K562 (cell line): ENCODE measurements around the gene FAM200B. TPM values are rescaled to one million over a fixed set of nuclear protein-coding genes. Genes with fewer than 3 reads are reported as not detected.

Experiments
- CTCFL ChIP-seq: IDR thresholded peaks from 2 replicates; pipeline ENCODE4 v1.6.1; 2011; ENCODE audit warnings: borderline replicate concordance, low read depth, mild to moderate bottlenecking, moderate library complexity, low read length; ENCODE audit not compliant: insufficient read depth, poor library complexity, severe bottlenecking
- DACH1 ChIP-seq: fragments of 450-650 bp; IDR thresholded peaks from 2 replicates; pipeline ENCODE4 v1.6.1; 2018; ENCODE audit not compliant: partially characterized antibody
- FOXP4 ChIP-seq: sonication (generic); formaldehyde crosslinking; IDR thresholded peaks from 2 replicates; pipeline ENCODE4 v1.8.0; 2022; ENCODE audit warnings: mild to moderate bottlenecking, missing genetic modification reagents, borderline replicate concordance
- MED1 ChIP-seq: sonication (generic); formaldehyde crosslinking; IDR thresholded peaks from 2 replicates; pipeline ENCODE4 v1.8.1; 2023; ENCODE audit warnings: missing genetic modification reagents, borderline replicate concordance
- POLR2AphosphoS5 ChIP-seq: IDR thresholded peaks from 2 replicates; pipeline ENCODE4 v1.6.1; 2011; ENCODE audit warnings: mild to moderate bottlenecking, low read depth, low read length, moderate library complexity; ENCODE audit not compliant: control insufficient read depth, insufficient read depth
- POLR3G ChIP-seq: IDR thresholded peaks from 2 replicates; pipeline ENCODE4 v1.6.1; 2011; ENCODE audit not compliant: insufficient read length, insufficient replicate concordance; ENCODE audit errors: extremely low read depth
- SNRNP70 ChIP-seq: fragments of 200-400 bp; formaldehyde crosslinking; optimal IDR thresholded peaks from 2 replicates; pipeline ENCODE3; 2017; ENCODE audit warnings: low read depth, low read length
- TBL1XR1 ChIP-seq, 2 experiments: IDR thresholded peaks; 2 replicates each; pipeline ENCODE4 v1.6.1; 2012; ENCODE audit warnings: improper control_type of control experiment in 2 of 2, low read length in 2 of 2, mild to moderate bottlenecking in 1 of 2
- ZBTB7A ChIP-seq: IDR thresholded peaks from 2 replicates; pipeline ENCODE4 v1.6.1; 2011; ENCODE audit warnings: low read depth, mild to moderate bottlenecking, low read length, moderate library complexity, borderline replicate concordance; ENCODE audit not compliant: control insufficient read depth
- ZNF143 ChIP-seq: sonication (generic); formaldehyde crosslinking; IDR thresholded peaks from 2 replicates; pipeline ENCODE4 v1.9.0; 2022; ENCODE audit warnings: mild to moderate bottlenecking, missing genetic modification reagents
- ZNF592 ChIP-seq: fragments of 450-650 bp; IDR thresholded peaks from 2 replicates; pipeline ENCODE4 v1.6.1; 2017; ENCODE audit warnings: antibody characterized with exemption, mild to moderate bottlenecking
- polyA plus RNA-seq, 8 experiments: library from polyadenylated mRNA; depleted of rRNA in 4 of 8; stranded (reverse) in 5 of 8; unstranded in 3 of 8; fragments of >200 nt; fragmentation: Nextera tagmentation in 2 of 8; fragmentation: Illumina TruSeq in 1 of 8; extraction: Ambion mirVana in 2 of 8; extraction: Trizol in 1 of 8; gene quantifications; 2 replicates each; pipeline versions ENCODE4 v1.2.1 to v1.2.3, GENCODE V29; 2011 to 2014; ENCODE audit warnings: inconsistent platforms in 1 of 8, missing spikeins in 1 of 8
- total RNA-seq, 7 experiments: library from RNA; depleted of rRNA in 6 of 7; stranded (reverse); fragments of >200 nt in 6 of 7; fragmentation: Illumina TruSeq in 2 of 7; extraction: Trizol in 2 of 7; gene quantifications; 2 replicates each; pipeline versions ENCODE4 v1.2.1 to v1.2.3, GENCODE V29; 2011 to 2021; ENCODE audit warnings: low replicate concordance in 1 of 7

The FAM200B gene
- total and polyA plus RNA-seq, 9 of the 15 experiments (the other 6 are each of a cell fraction or from before 2014, with no cell fraction given): 17.4 to 48.0 (median 25.5) TPM

GRCh38 chr4:15667006-15667405 lies 14.6 kb upstream of the FAM200B start (continued):
- no peak for TF ChIP-seq CTCFL
- no peak for TF ChIP-seq ZNF592
- TF ChIP-seq DACH1: no peak
- no peak for TF ChIP-seq ZBTB7A
- TF ChIP-seq POLR3G: no peak
- no peak for TF ChIP-seq MED1 (CRISPR knock-in tag)
- no peak for TF ChIP-seq POLR2AphosphoS5
- TF ChIP-seq FOXP4: no peak
- no peak for TF ChIP-seq TBL1XR1 (IDR thresholded peaks at IDR 0.05; ENCODE audit: low read length in 2 of 2)
- TF ChIP-seq SNRNP70: no peak
- no peak for TF ChIP-seq ZNF143
